OCI-LY1 (cell line): ENCODE measurements around the gene FBXL17.

Source experiments
- CTCF ChIP-seq: fragments of 200-600 bp; sonication (generic), shearing (Covaris generic); IDR thresholded peaks from 2 replicates; pipeline ENCODE4 v1.5.1; 2017; ENCODE audit warnings: mild to moderate bottlenecking, antibody characterized with exemption, low read length, moderate library complexity, mixed read lengths
- EZH2 ChIP-seq: fragments of 200-600 bp; sonication (generic), shearing (Covaris generic); IDR thresholded peaks from 2 replicates; pipeline ENCODE4 v1.8.0; 2017; ENCODE audit warnings: borderline replicate concordance, mixed run types, mild to moderate bottlenecking, antibody characterized with exemption, low read length, moderate library complexity, mixed read lengths

- TF ChIP-seq CTCF, result no peak
- no peak for TF ChIP-seq EZH2
These were observed 488.3 kb downstream of the FBXL17 start for GRCh38 chr5:107893642-107894041.
